SK-N-MC (cell line): ENCODE data around the gene CALY.

Experiments
- EZH2 ChIP-seq: fragments of 200-600 bp; sonication (generic); IDR thresholded peaks from one replicate; pipeline ENCODE4 v1.6.1; 2017; ENCODE audit warnings: antibody characterized with exemption
- POLR2AphosphoS5 ChIP-seq: IDR thresholded peaks from 2 replicates; pipeline ENCODE4 v1.6.1; 2012; ENCODE audit warnings: mild to moderate bottlenecking, low read depth, low read length, borderline replicate concordance

DNA sequence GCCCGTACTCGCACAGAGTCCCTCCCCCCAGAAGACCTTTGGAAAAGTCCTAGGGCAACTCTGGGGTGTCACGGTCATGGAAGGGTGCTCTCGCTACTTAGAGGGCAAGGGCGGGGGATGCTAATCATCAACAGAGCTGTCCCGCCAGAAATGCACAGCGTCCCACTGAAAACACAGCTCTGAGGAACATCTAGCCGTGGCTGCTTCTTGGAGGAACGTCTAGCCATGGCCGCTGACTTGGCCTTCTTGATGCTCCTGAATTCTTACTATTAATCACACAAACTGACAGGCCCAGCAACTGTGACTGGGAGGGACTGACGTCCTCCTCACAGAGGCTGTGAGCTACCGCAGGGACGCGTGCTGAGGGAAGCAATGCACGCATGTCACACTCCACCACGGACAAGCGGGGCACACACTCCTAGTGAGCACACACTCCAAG, 29.7 kb downstream of the CALY start:
- no peak for TF ChIP-seq POLR2AphosphoS5
- TF ChIP-seq EZH2: no peak
